GM12878 (cell line): Measurements from ENCODE around the gene ME3.

Source experiments
- CTCF ChIP-seq, 3 experiments: IDR thresholded peaks in 2 of 3; conservative IDR thresholded peaks in 1 of 3; 2 replicates each; pipeline ENCODE4 v1.5.1; 2011; ENCODE audit warnings: low read depth in 3 of 3, low read length in 3 of 3, mild to moderate bottlenecking in 3 of 3, control low read depth in 2 of 3, moderate library complexity in 2 of 3, inconsistent platforms in 1 of 3, mixed read lengths in 1 of 3; ENCODE audit not compliant: control insufficient read depth in 2 of 3, insufficient read depth in 1 of 3; ENCODE audit errors: extremely low read depth in 1 of 3
- KAT2A ChIP-seq: conservative IDR thresholded peaks from 2 replicates; pipeline ENCODE4 v1.6.1; 2011; ENCODE audit warnings: low read depth, low read length; ENCODE audit not compliant: control insufficient read depth
- SUPT20H ChIP-seq: IDR thresholded peaks from 2 replicates; pipeline ENCODE4 v1.6.1; 2011; ENCODE audit warnings: low read depth, mild to moderate bottlenecking, low read length, moderate library complexity, borderline replicate concordance; ENCODE audit not compliant: control insufficient read depth

GRCh38 chr11:86703987-86704386 is 31.6 kb upstream of the ME3 start:
- TF ChIP-seq SUPT20H: no peak
- TF ChIP-seq KAT2A: no peak
- no peak for TF ChIP-seq CTCF (IDR thresholded peaks at IDR 0.05 in 2 of 3, conservative IDR thresholded peaks at IDR 0.05 in 1 of 3; ENCODE audit: control insufficient read depth in 2 of 3, extremely low read depth in 1 of 3, insufficient read depth in 1 of 3, low read depth in 3 of 3, low read length in 3 of 3)
